Measurements from ENCODE around the gene CSRP3.

Gene CSRP3

GRCh38 chr11:19201737-19202605, at the start of gene CSRP3:
TSS of gene CSRP3 (minus strand) at chr11:19201983. CDS start at chr11:19192448, 9,535 bp downstream.
- no peak for DNase-seq (ENCODE audit: low read depth)

DNA sequence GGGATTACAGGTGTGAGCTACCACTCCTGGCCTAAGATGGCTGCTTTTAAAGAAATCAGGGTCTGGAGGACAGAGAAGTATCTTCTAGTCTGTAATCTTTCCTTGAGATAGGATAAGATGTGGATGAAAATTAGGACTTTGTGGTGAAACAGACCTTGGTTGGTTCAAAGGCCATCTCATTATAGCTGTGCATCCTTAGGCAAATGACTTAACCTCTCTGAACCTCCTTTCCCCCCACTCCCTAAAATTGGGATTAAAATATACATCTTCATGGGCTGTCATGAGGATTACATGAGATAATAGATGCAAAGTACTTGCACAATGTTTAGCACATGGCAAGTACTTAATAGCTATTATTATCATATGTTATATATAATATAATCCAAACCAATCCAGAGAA, 49.8 kb upstream of the CSRP3 start:
- no peak for DNase-seq (ENCODE audit: low read depth)

- no peak for DNase-seq (ENCODE audit: low read depth)
Observed at GRCh38 chr11:19246816-19247215, 45.0 kb upstream of the CSRP3 start.

DNA sequence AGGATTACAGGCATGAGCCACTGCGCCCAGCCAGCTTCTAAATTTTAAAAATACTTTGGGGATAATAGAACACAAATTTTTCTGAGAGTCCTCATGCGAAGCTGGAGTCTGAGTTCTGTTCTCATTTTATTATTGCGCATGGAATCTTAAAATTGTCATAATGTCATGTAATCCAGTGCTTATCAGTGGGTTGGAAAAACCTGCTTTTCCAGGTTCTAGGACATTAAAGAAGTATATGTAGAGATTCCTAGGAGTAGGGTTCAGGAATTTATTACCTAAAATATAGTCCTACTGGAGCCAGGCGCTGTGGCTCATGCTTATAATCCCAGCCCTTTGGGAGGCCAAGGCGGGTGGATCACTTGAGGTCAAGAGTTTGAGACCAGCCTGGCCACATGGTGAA, 43.6 kb upstream of the CSRP3 start:
- no peak for DNase-seq (ENCODE audit: low read depth)

DNA sequence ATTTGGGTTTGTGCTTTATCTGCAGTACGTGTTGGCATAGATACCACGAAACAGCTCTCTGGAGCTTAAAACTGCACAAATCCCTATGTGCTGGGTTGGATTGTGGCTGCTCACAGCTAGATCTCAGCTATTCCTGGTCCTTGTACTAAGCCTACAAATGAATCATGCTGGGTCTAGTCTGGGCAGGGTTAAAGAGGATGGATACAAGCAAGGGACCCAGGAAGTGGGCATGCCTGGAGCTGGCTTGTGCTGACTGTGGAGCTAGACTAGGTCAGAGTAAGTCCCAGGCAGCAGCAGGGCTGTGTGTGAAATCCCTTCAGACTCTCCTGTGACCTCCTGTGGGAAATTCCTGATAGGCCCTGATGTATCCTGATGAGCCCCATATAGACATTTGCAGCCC, 42.8 kb upstream of the CSRP3 start:
- DNase-seq (ENCODE audit: low read depth) = no peak

GRCh38 chr11:19244084-19244483, 42.3 kb upstream of the CSRP3 start:
- DNase-seq (ENCODE audit: low read depth) = no peak

GRCh38 chr11:19243613-19244012, 41.8 kb upstream of the CSRP3 start:
- DNase-seq (ENCODE audit: low read depth) = no peak

GRCh38 chr11:19243143-19243542, 41.4 kb upstream of the CSRP3 start:
- DNase-seq (ENCODE audit: low read depth) = no peak

- DNase-seq (ENCODE audit: low read depth) = no peak
Observed at GRCh38 chr11:19242179-19242932, 40.6 kb upstream of the CSRP3 start.

- DNase-seq (ENCODE audit: low read depth) = no peak
Observed at GRCh38 chr11:19241260-19242178, 39.7 kb upstream of the CSRP3 start.

- peak; percentile 64 for DNase-seq (ENCODE audit: low read depth)
Observed at GRCh38 chr11:19240420-19241259, 38.9 kb upstream of the CSRP3 start, which contains the start of gene E2F8. TSS of gene E2F8 (minus strand) at chr11:19240945. CDS start at chr11:19240121, 824 bp downstream.

- DNase-seq (ENCODE audit: low read depth) = no peak
Observed at GRCh38 chr11:19239039-19239438, 37.3 kb upstream of the CSRP3 start.

GRCh38 chr11:19237813-19238212, 36.0 kb upstream of the CSRP3 start:
- DNase-seq (ENCODE audit: low read depth) = no peak

GRCh38 chr11:19237381-19237780, 35.6 kb upstream of the CSRP3 start:
- no peak for DNase-seq (ENCODE audit: low read depth)

GRCh38 chr11:19234231-19234817, 32.5 kb upstream of the CSRP3 start:
- DNase-seq (ENCODE audit: low read depth) = no peak

DNA sequence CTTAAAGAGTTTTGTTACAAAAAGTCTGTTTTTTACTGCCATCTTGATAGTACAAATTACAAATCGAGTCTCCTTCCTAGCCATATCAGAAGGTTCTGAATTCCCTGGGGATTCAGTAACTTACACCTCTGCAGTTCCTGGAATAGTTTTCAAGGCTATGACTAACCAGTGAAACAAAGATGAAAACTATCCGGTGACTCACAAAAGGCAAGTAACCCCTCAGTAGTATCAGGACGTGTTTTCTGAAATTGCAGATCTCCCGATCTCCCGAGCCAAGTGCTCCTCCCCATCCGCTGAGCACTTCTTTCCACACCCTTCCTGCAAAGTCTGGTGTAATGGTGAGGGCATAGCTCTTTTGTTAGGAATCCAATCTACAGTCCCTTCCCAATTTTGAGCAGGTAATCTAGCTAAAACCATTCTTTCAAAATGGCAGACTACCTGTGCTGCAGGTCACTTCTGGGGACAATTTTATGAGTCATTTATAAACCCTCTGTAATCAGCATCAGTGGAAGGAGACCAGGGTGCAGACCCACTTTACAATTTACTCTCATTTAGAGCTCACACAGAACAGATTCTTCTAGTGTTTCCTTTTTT, 31.2 kb upstream of the CSRP3 start:
- DNase-seq (ENCODE audit: low read depth) = no peak

DNA sequence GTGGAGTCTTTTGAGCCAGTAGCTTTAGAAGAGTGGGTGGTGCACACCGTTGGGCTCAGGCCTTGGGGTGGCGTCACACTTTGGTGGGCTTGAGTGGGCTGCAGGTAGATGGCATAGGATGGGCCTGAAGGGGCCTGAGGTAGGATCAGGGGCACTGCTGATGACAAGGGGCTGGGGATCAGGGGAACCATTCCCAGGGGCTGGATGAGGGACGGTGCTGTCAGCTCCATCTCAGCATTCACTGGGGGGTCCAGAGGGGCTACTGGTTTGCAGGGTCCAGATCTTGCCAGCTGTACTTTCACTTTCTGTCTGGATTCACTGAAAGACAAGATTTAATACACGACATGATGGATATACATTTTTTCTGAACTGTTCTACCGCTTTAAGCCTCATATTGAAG, 27.9 kb upstream of the CSRP3 start:
- DNase-seq (ENCODE audit: low read depth) = no peak

DNA sequence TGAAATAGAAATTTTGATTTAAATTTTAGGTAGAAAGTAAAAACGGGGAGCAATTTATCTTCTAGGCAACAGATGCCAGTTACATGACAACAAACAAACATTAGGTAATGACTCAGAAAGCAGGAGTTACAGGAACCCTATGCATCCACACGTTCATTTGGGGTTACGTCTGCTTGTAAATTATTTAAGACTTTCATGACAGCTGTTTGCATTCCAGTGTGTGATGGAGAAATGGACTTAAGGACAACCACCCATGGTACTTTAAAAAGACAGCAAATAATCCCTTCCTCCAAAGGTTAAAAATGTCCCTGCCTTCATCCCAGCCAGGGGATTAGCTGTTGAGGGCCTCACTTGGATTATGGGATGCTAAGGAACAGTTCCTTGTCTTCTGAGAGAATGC, 27.2 kb upstream of the CSRP3 start:
- DNase-seq (ENCODE audit: low read depth) = no peak

DNA sequence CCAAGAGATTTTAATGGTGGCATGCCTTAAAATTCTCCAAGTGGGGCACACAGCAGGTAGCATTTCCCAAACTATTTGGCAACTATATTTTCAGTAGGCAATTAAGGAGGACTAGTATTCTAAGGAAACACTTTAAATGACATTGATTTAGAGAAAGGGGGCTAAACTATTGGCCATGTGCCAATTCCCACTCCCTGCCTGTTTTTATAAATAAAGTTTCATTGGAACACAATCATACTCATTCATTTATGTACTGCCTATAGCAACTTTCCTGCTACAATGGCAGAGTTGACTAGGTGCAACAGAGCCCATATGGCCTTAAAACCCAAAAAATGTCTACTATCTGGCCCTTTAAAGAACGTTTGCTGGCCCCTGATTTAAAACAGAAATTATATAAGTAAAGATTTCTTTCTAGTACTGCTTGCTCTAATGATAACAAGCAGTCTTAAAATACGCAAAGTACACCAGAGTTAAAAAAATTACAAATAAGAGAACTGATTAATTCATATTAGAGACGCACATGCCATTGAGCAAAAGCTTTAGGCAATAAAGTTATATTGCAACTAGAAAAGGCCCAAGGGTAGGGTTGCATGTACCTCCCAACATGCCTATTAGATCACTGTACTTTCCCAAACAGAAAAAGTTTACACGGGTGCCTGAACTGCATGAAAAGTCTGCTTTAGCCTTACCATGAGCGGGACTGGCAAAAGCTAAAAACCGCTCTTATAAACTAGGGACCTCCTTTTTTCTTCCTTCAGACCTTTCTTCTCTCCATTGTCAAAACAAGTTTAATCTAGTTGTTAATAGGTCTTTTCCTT, 24.8 kb upstream of the CSRP3 start:
- no peak for DNase-seq (ENCODE audit: low read depth)

DNA sequence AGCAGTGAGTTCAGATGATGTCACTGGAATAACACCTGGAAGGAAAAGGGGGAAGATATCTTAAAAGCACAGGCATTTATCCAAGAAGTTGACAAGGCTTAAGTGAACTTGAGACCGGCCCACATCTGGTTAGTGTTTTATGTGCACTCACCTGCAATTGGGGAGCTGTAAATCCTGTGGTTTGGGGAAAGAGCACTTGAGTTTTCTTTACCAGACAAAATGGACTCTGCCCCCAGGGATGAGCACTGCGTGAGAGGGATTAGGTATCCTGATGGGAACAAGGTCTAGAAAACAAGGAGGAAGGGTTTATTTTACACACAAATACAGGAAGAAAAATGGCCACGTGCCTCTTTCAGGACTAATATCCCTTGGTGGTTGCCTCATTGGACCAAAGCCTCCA, 23.8 kb upstream of the CSRP3 start:
- DNase-seq (ENCODE audit: low read depth) = no peak

Measured in activated T-helper 1 cell treated with Interleukin-2 at 50 U/mL for 16 hours (primary cell).